HepG2 (cell line): Measurements from ENCODE around the gene RIOK2. TPM values are rescaled to one million over a fixed set of nuclear protein-coding genes. Genes with fewer than 3 reads are reported as not detected.

Experiments used
- ATAC-seq: fragments of 200-7000 bp; cut with Tn5 transposase; 3 replicates; pipeline ENCODE4 v1.9.1; 2020; ENCODE audit warnings: mild to moderate bottlenecking, moderate library complexity
- BruUV-seq: library from RNA; stranded (reverse); fragments of 400-500 nt; replicated peaks from 2 replicates; lab custom pipeline; 2021; lab: Mats Ljungman, UMichigan
- CTCF ChIA-PET: fragments of 300-600 bp; formaldehyde crosslinking; extraction: SDS; loops from one replicate; lab custom pipeline; 2021; ENCODE audit warnings: low total read pairs, inconsistent platforms, low intra/inter-chr PET ratio; lab: Yijun Ruan, JAX
- POLR2A ChIA-PET: fragments of 350-600 bp; sonication (Branson Sonifier 250); formaldehyde crosslinking; loops from one replicate; lab custom pipeline; 2020; ENCODE audit warnings: antibody characterized with exemption, inconsistent platforms; lab: Yijun Ruan, JAX
- DNase-seq: peaks from one replicate; pipeline ENCODE4 v3.0.0-alpha.2; 2015; ENCODE audit warnings: low spot score
- FAIRE-seq: peaks from 3 replicates; lab custom pipeline; 2011; peaks lifted over from hg19 to GRCh38; lab: Jason Lieb, UNC
- H2AFZ ChIP-seq: one replicate; pipeline ENCODE4 v1.6.1; 2011; ENCODE audit warnings: low read length, inconsistent platforms
- H3K27ac ChIP-seq: fragments of 300-600 bp; 3 replicates; pipeline ENCODE4 v1.8.0; 2011; ENCODE audit warnings: mixed run types, mild to moderate bottlenecking, mixed read lengths, low read length, inconsistent platforms; ENCODE audit not compliant: insufficient read depth; ENCODE audit errors: extremely low read length
- H3K27me3 ChIP-seq, 2 experiments: fragments of 200-600 bp in 1 of 2; 2 replicates in 1 of 2; 3 replicates in 1 of 2; pipeline versions ENCODE4 v1.6.0 to v1.8.0; 2011; ENCODE audit warnings: low read length in 2 of 2, mild to moderate bottlenecking in 2 of 2, moderate library complexity in 2 of 2, inconsistent platforms in 1 of 2; ENCODE audit not compliant: insufficient read depth in 2 of 2, control insufficient read depth in 1 of 2
- H3K36me3 ChIP-seq, 2 experiments: fragments of 200-600 bp in 1 of 2; replicated peaks in 1 of 2; 2 replicates in 1 of 2; 3 replicates in 1 of 2; pipeline versions ENCODE4 v1.5.1 to v1.8.0; 2011; ENCODE audit warnings: low read length in 2 of 2, inconsistent platforms in 1 of 2; ENCODE audit not compliant: insufficient read depth in 2 of 2, control insufficient read depth in 1 of 2
- H3K4me1 ChIP-seq: 2 replicates; pipeline ENCODE4 v1.5.1; 2012; ENCODE audit warnings: low read length, inconsistent platforms; ENCODE audit not compliant: insufficient read depth
- H3K4me2 ChIP-seq: 2 replicates; pipeline ENCODE4 v1.6.0; 2011; ENCODE audit warnings: low read depth, low read length, inconsistent platforms
- H3K4me3 ChIP-seq, 3 experiments: fragments of 200-600 bp in 1 of 3; sonication (generic), shearing (Covaris generic) in 1 of 3; replicated peaks in 1 of 3; 2 replicates each; pipeline ENCODE4 v1.5.1; 2011 to 2016; ENCODE audit warnings: low read length in 3 of 3, inconsistent platforms in 2 of 3, low read depth in 2 of 3, mild to moderate bottlenecking in 2 of 3, control low read depth in 1 of 3, mixed read lengths in 1 of 3; ENCODE audit not compliant: insufficient read depth in 1 of 3
- H3K79me2 ChIP-seq: one replicate; pipeline ENCODE4 v1.6.1; 2011; ENCODE audit warnings: low read length, inconsistent platforms; ENCODE audit not compliant: insufficient read depth
- H3K9ac ChIP-seq: 2 replicates; pipeline ENCODE4 v1.6.0; 2011; ENCODE audit warnings: mild to moderate bottlenecking, low read depth, low read length, inconsistent platforms; ENCODE audit not compliant: insufficient read depth
- H3K9me3 ChIP-seq: 2 replicates; pipeline ENCODE4 v1.5.1; 2012; ENCODE audit warnings: mild to moderate bottlenecking, low read length
- H4K20me1 ChIP-seq: 2 replicates; pipeline ENCODE4 v1.6.0; 2011; ENCODE audit warnings: inconsistent platforms, mild to moderate bottlenecking, low read length, moderate library complexity; ENCODE audit not compliant: insufficient read depth
- AKAP8 ChIP-seq: sonication (generic); formaldehyde crosslinking; IDR thresholded peaks from 2 replicates; pipeline ENCODE4 v1.5.1; 2020; ENCODE audit warnings: mild to moderate bottlenecking, missing genetic modification reagents
- ARNTL ChIP-seq: sonication (generic); formaldehyde crosslinking; IDR thresholded peaks from 2 replicates; pipeline ENCODE4 v1.4.0; 2020; ENCODE audit warnings: mild to moderate bottlenecking, missing genetic modification reagents
- BRCA1 ChIP-seq: sonication (generic); formaldehyde crosslinking; IDR thresholded peaks from 2 replicates; pipeline ENCODE4 v1.4.0; 2020; ENCODE audit warnings: missing genetic modification reagents
- HDAC6 ChIP-seq: fragments of 200-600 bp; sonication (generic); IDR thresholded peaks from 2 replicates; pipeline ENCODE4 v1.7.0; 2017; ENCODE audit warnings: mild to moderate bottlenecking, antibody characterized with exemption, low read length, low read depth
- HINFP ChIP-seq: sonication (generic); formaldehyde crosslinking; IDR thresholded peaks from 2 replicates; pipeline ENCODE4 v1.4.0; 2020; ENCODE audit warnings: low read depth, mild to moderate bottlenecking, missing genetic modification reagents
- HNF4A ChIP-seq: sonication (generic); formaldehyde crosslinking; IDR thresholded peaks from 2 replicates; pipeline ENCODE4 v1.4.0; 2020; ENCODE audit warnings: missing genetic modification reagents
- HNF4G ChIP-seq, 2 experiments: sonication (generic) in 1 of 2; formaldehyde crosslinking in 1 of 2; IDR thresholded peaks; 2 replicates each; pipeline versions ENCODE4 v1.4.0 to v1.6.1; 2011 to 2020; ENCODE audit warnings: borderline replicate concordance in 2 of 2, low read depth in 2 of 2, mild to moderate bottlenecking in 2 of 2, low read length in 1 of 2, missing genetic modification reagents in 1 of 2, moderate library complexity in 1 of 2
- KDM4B ChIP-seq: sonication (generic); formaldehyde crosslinking; IDR thresholded peaks from 2 replicates; pipeline ENCODE4 v1.4.0; 2020; ENCODE audit warnings: missing genetic modification reagents
- ZBTB33 ChIP-seq: sonication (generic); formaldehyde crosslinking; IDR thresholded peaks from 2 replicates; pipeline ENCODE4 v1.4.0; 2020; ENCODE audit warnings: missing genetic modification reagents
- ZBTB7B ChIP-seq: sonication (generic); formaldehyde crosslinking; IDR thresholded peaks from 2 replicates; pipeline ENCODE4 v1.4.0; 2020; ENCODE audit warnings: missing genetic modification reagents
- ZNF124 ChIP-seq: sonication (generic); formaldehyde crosslinking; IDR thresholded peaks from 2 replicates; pipeline ENCODE4 v1.4.0; 2020; ENCODE audit warnings: missing genetic modification reagents
- ZNF629 ChIP-seq: sonication (generic); formaldehyde crosslinking; conservative IDR thresholded peaks from 2 replicates; pipeline ENCODE4 v1.5.0; 2020; ENCODE audit warnings: missing genetic modification reagents
- ZNF646 ChIP-seq: sonication (generic); formaldehyde crosslinking; IDR thresholded peaks from 2 replicates; pipeline ENCODE4 v1.9.0; 2021; ENCODE audit warnings: mild to moderate bottlenecking, missing genetic modification reagents
- ZNF652 ChIP-seq: IDR thresholded peaks from 2 replicates; pipeline ENCODE4 v1.6.1; 2016; ENCODE audit warnings: low read depth, borderline replicate concordance
- ZNF672 ChIP-seq: sonication (generic); formaldehyde crosslinking; IDR thresholded peaks from 2 replicates; pipeline ENCODE4 v1.8.1; 2022; ENCODE audit warnings: missing genetic modification reagents
- WGBS: methylation state at CpG from one replicate; pipeline ENCODE4 v1.1.6; 2017; ENCODE audit warnings: low lambda C conversion rate; 5-methylcytosine and 5-hydroxymethylcytosine counted together
- in situ Hi-C: cut with HindIII; loops from 2 replicates; pipeline ENCODE4 v1.10.0; 2017; ENCODE audit warnings: low pct_unique_long_range_greater_than_20kb; ENCODE audit not compliant: extremely low pct_ligation_motif_present
- intact Hi-C: fragments of 100-400 bp; cut with micrococcal nuclease; formaldehyde crosslinking; loops from one replicate; pipeline ENCODE4 v1.10.0; 2022; ENCODE audit not compliant: unreplicated experiment
- polyA plus RNA-seq, 8 experiments: library from polyadenylated mRNA; depleted of rRNA in 3 of 8; stranded (reverse) in 7 of 8; unstranded in 1 of 8; fragments of >200 nt; fragmentation: Illumina TruSeq in 4 of 8; extraction: Trizol in 4 of 8; gene quantifications; 2 replicates each; pipeline versions ENCODE4 v1.2.1 to v1.2.3, GENCODE V29; 2011 to 2016; ENCODE audit warnings: low read depth in 4 of 8, missing spikeins in 1 of 8, mixed read lengths in 1 of 8; ENCODE audit not compliant: insufficient read depth in 1 of 8
- total RNA-seq, 5 experiments: library from RNA; depleted of rRNA; stranded (reverse); fragments of >200 nt; fragmentation: Illumina TruSeq; extraction: Trizol; gene quantifications; 2 replicates each; pipeline ENCODE4 v1.2.3, GENCODE V29; 2016; ENCODE audit warnings: low read depth in 1 of 5

The RIOK2 gene
- total and polyA plus RNA-seq, 2 of the 13 experiments (the other 11 are each of a cell fraction or from before 2014, with no cell fraction given): 8.1 to 46.6 TPM

- no TSS peak for BruUV-seq
- TF ChIP-seq ZNF629 (CRISPR knock-in tag): no peak
- TF ChIP-seq ARNTL: no peak
- no peak for TF ChIP-seq ZNF124
- peak; percentile 19; the same call in 1 of the 2 replicates for TF ChIP-seq HNF4G (IDR thresholded peaks at IDR 0.05; ENCODE audit: borderline replicate concordance, low read depth, low read length)
- TF ChIP-seq HNF4G (CRISPR knock-in tag; IDR thresholded peaks at IDR 0.05; ENCODE audit: borderline replicate concordance, low read depth): no peak
- TF ChIP-seq HNF4A (CRISPR knock-in tag): peak; percentile 61; the same call in 1 of the 2 replicates
- TF ChIP-seq ZNF652 (CRISPR knock-in tag): peak; percentile 53; the same call in 1 of the 2 replicates
- no peak for TF ChIP-seq HDAC6
- no peak for TF ChIP-seq ZBTB7B (CRISPR knock-in tag)
- peak; percentile 58; the same call in 1 of the 2 replicates for TF ChIP-seq ZBTB33 (CRISPR knock-in tag)
- no peak for TF ChIP-seq HINFP (CRISPR knock-in tag)
- no peak for TF ChIP-seq ZNF646
- TF ChIP-seq KDM4B (CRISPR knock-in tag): no peak
- TF ChIP-seq AKAP8 (CRISPR knock-in tag): no peak
- no peak for TF ChIP-seq ZNF672 (CRISPR knock-in tag)
- no peak for TF ChIP-seq BRCA1 (CRISPR knock-in tag)
- TF ChIP-seq, all 625 proteins: peak for 4
- H3K9me3 ChIP-seq: no peaks in the 10 kb centered on the region
- DNase-seq: peak; percentile 15
- no peaks in the 10 kb centered on the region for H4K20me1 ChIP-seq
- H3K36me3 ChIP-seq: peaks cover 8 to 69% of the 10 kb centered on the region in 2 experiments
- ATAC-seq: peak; percentile 46; the same call in 2 of the 3 replicates
- no peaks in the 10 kb centered on the region for H3K27me3 ChIP-seq
- intact Hi-C loops (no loop called here), in situ Hi-C loops (loop anchor here (25.0 kb wide), 1 partner anchor 559 kb away; no protein-coding TSS in a partner anchor)
- H3K4me1 ChIP-seq: peaks cover 12% of the 10 kb centered on the region
- H3K4me2 ChIP-seq: no peak overlapping the region
- H2AFZ ChIP-seq: no peak overlapping the region
- no peak overlapping the region for H3K4me3 ChIP-seq
- H3K9ac ChIP-seq: no peak overlapping the region
- no peak overlapping the region for H3K27ac ChIP-seq
- WGBS: 88% methylated on average over 3 of the region's 3 CpGs
- CTCF ChIA-PET: no interaction called here
- POLR2A ChIA-PET: no interaction called here
- no peaks in the 10 kb centered on the region for H3K79me2 ChIP-seq
- FAIRE-seq: peak; percentile 42
Observed at GRCh38 chr5:97171703-97172102, 11.3 kb downstream of the RIOK2 start.
